HG02642 (cell line): ENCODE results near the gene GART.
A peak's percentile ranks its signal among the peaks of the same experiment; 100 is the strongest.
"Not testable (repeated sequence)": the region's sequence is repeated elsewhere in the genome, so short reads cannot be mapped to it uniquely, and the experiment has no call there.

Source experiments
- ATAC-seq: cut with Tn5 transposase; IDR thresholded peaks from one replicate; pipeline ENCODE4 v1.9.1; 2021; ENCODE audit warnings: mild to moderate bottlenecking; ENCODE audit not compliant: unreplicated experiment, poor library complexity

GART gene

DNA sequence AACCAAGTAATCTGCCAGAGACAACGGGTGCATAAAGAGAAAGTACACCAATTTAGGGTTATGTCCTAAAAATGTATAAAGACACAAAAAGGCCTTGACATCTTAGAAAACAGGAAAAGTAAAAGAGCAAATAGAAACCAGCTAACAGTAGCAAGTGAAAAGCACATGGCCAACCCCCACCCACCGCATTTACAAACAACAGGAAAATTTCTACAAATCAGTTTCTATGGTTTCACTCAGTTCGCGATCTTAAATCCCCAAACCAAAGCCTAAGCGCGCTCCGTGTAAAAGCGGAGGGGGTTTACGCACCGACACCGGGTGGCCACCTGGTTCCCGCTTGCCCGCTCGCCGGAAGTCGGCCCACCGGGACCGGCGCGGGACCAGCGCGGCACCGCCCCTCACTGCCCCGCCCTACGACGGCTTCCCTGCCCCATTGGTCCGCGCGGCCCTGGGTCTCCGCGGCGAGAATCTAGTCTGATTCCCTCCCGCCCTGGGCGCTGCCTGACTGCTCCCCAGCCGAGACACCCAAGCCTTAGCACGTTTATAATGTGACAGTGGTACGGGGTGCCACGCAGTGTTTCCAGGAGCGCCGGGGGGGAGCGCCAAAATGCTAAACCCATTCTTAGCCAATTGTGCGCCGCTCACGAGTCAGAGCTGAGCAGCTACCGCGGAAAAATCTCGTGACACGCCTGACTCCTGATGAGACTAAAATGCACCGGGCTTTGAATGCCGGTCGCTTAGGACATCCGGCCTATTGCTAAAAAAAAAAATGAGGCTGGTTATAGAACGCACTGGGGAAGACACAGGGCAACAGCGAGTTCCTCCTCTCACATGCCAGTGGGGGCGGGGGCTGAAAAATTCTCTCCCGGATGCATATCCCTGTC is at the start of gene GART:
GART (minus strand) TSS at position 362 of the 884 bp plus-strand sequence. CDS start 2,802 bp downstream, outside the sequence.
- ATAC-seq = peak; percentile 65

- ATAC-seq = peak; percentile 94
Observed at GRCh38 chr21:33588485-33589335, 46.8 kb upstream of the GART start, which contains the start of gene DONSON. DONSON (minus strand) TSS chr21:33588684; CDS start chr21:33588641, 43 bp downstream.

DNA sequence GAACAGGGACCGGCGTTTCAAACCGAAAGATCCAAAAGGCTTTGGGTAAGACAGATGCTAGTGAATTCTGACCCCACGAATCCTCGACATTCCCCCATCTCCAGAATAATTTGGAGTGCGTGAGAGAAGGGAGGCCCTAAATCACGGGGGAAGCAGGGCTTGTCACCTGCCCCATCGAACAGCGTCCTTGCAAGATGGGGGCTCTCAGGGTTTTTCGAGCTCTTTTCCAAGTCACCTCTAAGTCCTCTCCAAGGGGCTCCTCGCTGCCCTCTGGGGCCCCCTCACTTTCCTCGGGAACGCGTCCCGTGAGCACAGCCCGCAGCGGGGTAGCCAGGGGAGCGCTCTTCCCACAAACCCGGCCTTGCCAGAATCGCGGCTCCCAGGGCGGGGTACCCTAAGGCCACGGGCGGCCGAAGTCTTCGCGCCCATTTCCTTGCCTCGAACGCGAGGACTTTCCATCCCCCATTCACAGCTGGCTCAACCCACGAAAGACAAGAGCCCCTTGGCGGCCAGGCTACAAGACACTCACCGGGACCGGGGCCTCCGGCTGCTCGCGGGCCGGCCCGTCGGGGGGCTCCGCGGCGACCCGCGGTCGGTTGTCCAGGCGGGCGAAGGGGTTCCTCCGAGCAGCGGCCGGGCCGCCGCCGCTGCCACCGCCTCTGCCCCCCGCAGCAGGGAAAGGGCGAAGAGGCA is 46.0 kb upstream of the GART start:
- ATAC-seq = peak; percentile 35

GRCh38 chr21:33586927-33587326 is 45.0 kb upstream of the GART start:
- ATAC-seq = no peak

GRCh38 chr21:33584455-33584854 is 42.5 kb upstream of the GART start:
- ATAC-seq = no peak

GRCh38 chr21:33578959-33579542 is 37.1 kb upstream of the GART start:
- ATAC-seq = no peak

- ATAC-seq = no peak
Observed at GRCh38 chr21:33578214-33578613, 36.3 kb upstream of the GART start.

DNA sequence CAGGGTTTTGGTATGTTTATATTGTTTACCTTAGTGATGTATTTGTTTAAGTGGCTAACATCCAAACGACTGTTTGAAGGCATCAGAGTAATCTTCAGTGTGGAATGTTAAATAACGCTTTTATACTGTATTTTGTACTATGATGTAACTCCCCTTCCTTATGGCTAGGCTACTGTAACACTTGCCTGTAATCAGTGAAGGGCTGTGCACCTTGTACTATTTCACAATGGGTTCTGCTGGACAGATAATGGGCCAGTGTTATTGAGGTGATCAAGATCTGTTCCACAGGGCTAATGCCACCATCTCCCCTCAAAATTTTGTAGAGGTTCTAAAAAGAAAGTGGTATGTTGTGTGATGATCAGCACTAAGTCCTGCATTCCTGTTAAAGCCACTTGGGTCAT is 34.8 kb upstream of the GART start:
- ATAC-seq = not testable (repeated sequence)

DNA sequence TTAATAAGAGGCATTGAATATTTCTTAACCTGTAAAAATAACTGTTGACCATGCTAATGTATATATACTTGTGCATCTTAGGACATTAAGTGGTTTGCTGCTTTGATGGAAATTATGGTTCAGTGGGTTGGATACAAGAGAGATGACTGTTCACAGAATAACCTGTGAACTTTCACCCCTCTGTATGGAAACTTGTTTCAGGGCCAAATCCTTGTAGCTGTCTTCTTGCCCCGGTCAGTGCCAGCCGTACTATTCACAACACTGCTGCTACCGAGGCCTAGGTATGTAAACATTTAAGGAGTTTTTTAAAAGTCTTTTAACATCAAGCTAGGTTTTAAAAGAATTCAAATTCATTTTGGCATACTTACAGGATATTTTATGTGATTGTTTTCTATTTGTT is 30.4 kb upstream of the GART start:
- ATAC-seq = no peak

GRCh38 chr21:33569991-33570390 is 28.1 kb upstream of the GART start:
- no peak for ATAC-seq

DNA sequence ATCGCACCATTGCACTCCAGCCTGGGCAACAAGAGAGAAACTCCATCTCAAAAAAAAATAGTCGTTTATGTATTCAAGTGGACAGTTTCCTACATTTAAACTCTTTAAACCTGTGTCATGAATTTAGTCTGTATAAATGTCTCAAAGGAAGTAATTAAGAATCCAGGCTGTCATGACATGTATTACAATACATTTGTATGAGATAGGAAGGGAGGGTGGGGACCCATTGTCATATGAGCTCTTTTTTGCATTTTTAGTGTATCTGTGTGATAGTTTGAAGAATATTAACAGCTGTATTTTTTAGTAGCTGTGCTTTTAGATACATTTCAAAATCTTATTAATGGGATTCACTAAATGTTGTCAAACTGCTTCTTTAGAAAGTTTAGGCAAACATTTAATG is 26.5 kb upstream of the GART start:
- ATAC-seq = no peak

DNA sequence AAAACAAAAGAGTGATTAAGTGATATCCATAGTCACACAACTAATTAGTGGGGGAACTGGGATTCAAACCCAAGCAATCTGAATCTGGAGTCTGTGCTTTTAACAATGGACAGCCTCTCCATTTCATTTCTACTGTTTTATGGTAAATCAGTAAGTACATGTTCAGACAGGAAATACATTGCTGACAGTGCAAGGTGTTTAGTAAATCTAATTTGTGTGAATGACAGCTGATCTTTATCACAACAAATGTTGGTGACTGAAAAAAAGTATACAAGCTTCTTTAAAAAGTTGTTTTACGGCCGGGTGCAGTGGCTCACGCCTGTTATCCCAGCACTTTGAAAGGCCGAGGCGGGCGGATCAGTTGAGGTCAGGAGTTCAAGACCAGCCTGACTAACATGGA is 26.0 kb upstream of the GART start:
- no peak for ATAC-seq

- ATAC-seq = no peak
Observed at GRCh38 chr21:33566514-33566913, 24.6 kb upstream of the GART start.

DNA sequence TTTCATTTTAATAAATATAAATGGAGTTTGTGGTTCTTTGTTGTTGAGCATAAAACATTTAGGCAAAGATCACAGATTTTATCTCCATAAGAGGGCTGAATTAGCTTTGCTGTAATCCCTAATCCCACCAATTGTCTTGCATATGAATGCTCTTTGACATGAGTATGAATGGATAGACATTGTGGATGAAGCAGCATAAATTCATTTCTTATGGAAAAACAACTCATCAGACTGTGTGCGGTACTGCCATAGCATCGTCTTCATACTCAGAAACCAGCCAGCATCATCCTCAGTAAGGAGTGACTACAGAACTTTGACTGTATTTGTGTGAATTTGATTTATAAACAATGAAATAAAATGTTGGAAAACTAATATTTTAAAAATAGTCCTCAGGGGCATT is 20.5 kb upstream of the GART start:
- ATAC-seq = no peak

GRCh38 chr21:33561373-33561772 is 19.5 kb upstream of the GART start:
- ATAC-seq = no peak

DNA sequence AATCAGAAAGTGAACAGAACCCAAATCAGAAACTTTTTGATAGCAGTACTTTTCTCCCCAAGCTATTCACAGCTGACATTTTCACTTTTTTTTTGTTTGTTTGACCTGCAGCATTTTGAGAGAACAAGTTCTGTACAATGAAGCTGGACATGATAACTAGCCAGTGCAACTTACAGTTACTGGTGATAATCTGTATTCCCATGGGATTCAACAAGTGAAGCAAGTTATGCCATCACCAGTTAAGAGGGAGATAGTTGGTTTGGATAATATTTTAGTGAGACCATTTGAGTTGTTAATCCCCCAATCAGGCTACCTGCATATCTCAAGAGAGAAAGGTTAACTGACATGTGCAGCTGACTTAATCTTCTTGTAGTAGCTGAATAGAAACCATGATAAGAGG is 19.0 kb upstream of the GART start:
- ATAC-seq = no peak

DNA sequence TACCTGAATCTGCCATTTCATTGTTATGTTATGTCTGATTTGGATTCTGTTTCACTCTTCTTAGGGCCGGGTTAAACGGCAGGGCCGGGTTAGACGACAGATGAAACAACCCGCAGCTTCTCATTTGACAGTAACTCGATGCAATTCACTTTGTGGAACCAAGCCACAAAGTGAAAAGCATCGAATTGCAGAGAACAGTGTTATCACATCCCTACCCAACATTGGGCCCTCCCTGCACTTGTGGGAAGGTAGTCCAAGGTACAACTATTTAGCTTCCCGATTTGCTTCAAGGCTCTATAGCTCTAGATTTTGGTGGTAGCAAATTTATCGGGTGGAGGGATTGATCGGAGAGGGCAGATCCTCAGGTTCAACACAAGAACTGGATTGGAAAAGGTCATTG is 17.9 kb upstream of the GART start:
- ATAC-seq = no peak

GRCh38 chr21:33558777-33559421 is 17.0 kb upstream of the GART start:
- no peak for ATAC-seq

DNA sequence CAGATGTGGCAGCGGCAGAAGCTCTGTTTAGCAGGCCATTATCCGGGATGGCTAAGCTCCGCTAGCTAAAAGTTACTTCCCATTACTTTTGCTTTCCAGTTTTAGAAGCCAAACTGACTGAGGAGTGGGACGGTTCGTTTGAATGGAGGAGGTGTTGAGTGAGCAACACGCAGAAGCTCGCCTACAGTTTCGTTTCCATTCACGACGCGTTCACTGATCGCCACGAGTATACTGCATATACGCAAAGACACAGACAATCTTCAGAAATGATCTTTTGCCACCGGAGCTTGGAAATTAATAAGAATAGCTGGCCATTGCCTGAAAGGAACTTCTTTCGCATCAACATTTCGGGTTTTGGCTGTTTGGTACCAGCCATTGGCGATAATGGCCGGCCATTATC is 15.5 kb upstream of the GART start:
- no peak for ATAC-seq

- ATAC-seq = no peak
Observed at GRCh38 chr21:33554982-33555344, 13.0 kb upstream of the GART start.
